GM23248 (cell line): ENCODE measurements around the gene SMTNL1. TPM values are rescaled to one million over a fixed set of nuclear protein-coding genes. Genes with fewer than 3 reads are reported as not detected.

ENCODE experiments used
- DNase-seq: peaks from one replicate; pipeline ENCODE4 v3.0.0-alpha.2; 2015
- H2AFZ ChIP-seq: fragments of 200-600 bp; sonication (generic); 2 replicates; pipeline ENCODE4 v1.6.1; 2016; ENCODE audit warnings: antibody characterized with exemption
- H3F3A ChIP-seq: fragments of 200-600 bp; sonication (generic); 2 replicates; pipeline ENCODE4 v1.6.1; 2016; ENCODE audit warnings: mild to moderate bottlenecking, antibody characterized with exemption, mixed run types; ENCODE audit not compliant: insufficient read depth
- H3K27ac ChIP-seq: fragments of 200-600 bp; sonication (generic); 2 replicates; pipeline ENCODE4 v1.5.1; 2016; ENCODE audit warnings: mild to moderate bottlenecking
- H3K27me3 ChIP-seq: fragments of 200-600 bp; sonication (generic); replicated peaks from 2 replicates; pipeline ENCODE4 v1.6.1; 2016; ENCODE audit warnings: mild to moderate bottlenecking; ENCODE audit not compliant: insufficient read depth
- H3K36me3 ChIP-seq: fragments of 200-600 bp; sonication (generic); 2 replicates; pipeline ENCODE4 v1.6.1; 2016; ENCODE audit warnings: low read depth, mild to moderate bottlenecking
- H3K4me1 ChIP-seq: fragments of 200-600 bp; sonication (generic); 2 replicates; pipeline ENCODE4 v1.6.1; 2016; ENCODE audit warnings: mild to moderate bottlenecking; ENCODE audit not compliant: insufficient read depth
- H3K4me2 ChIP-seq: fragments of 200-600 bp; sonication (generic); one replicate; pipeline ENCODE4 v1.6.1; 2016; ENCODE audit warnings: mild to moderate bottlenecking; ENCODE audit not compliant: unreplicated experiment
- H3K4me3 ChIP-seq: fragments of 200-600 bp; sonication (generic); 2 replicates; pipeline ENCODE4 v1.5.1; 2016; ENCODE audit warnings: mild to moderate bottlenecking
- H3K79me2 ChIP-seq: fragments of 200-600 bp; sonication (generic); 2 replicates; pipeline ENCODE4 v1.6.1; 2016; ENCODE audit warnings: mild to moderate bottlenecking; ENCODE audit not compliant: insufficient read depth
- H3K9ac ChIP-seq: fragments of 200-600 bp; sonication (generic); 2 replicates; pipeline ENCODE4 v1.6.1; 2016; ENCODE audit warnings: mild to moderate bottlenecking
- H3K9me2 ChIP-seq: fragments of 200-600 bp; sonication (generic); 2 replicates; pipeline ENCODE4 v1.6.1; 2016; ENCODE audit warnings: mixed run types, mild to moderate bottlenecking, moderate library complexity; ENCODE audit not compliant: insufficient read depth
- H3K9me3 ChIP-seq: fragments of 200-600 bp; sonication (generic); one replicate; pipeline ENCODE4 v1.6.1; 2017; ENCODE audit warnings: low read depth
- H4K20me1 ChIP-seq: fragments of 200-600 bp; sonication (generic); 2 replicates; pipeline ENCODE4 v1.6.0; 2016; ENCODE audit not compliant: insufficient read depth
- EZH2 ChIP-seq: fragments of 200-600 bp; sonication (generic); IDR thresholded peaks from 2 replicates; pipeline ENCODE4 v1.6.1; 2018; ENCODE audit warnings: antibody characterized with exemption, mild to moderate bottlenecking; ENCODE audit not compliant: insufficient read depth, poor library complexity, severe bottlenecking
- EZH2phosphoT487 ChIP-seq: fragments of 200-600 bp; sonication (generic); IDR thresholded peaks from 2 replicates; pipeline ENCODE4 v1.6.1; 2018; ENCODE audit warnings: antibody characterized with exemption, moderate library complexity, mild to moderate bottlenecking, low read depth; ENCODE audit not compliant: insufficient read depth
- WGBS, 2 experiments: methylation state at CpG; one replicate each; pipeline ENCODE4 v1.1.6; 2015 to 2017; ENCODE audit warnings: low lambda C conversion rate in 2 of 2, low coverage in 1 of 2; ENCODE audit errors: missing lambda C conversion rate in 2 of 2; 5-methylcytosine and 5-hydroxymethylcytosine counted together
- in situ Hi-C: fragments of 300-500 bp; cut with MboI; formaldehyde crosslinking; loops from 2 replicates; pipeline ENCODE4 v1.15.0; 2020
- polyA plus RNA-seq: library from polyadenylated mRNA; unstranded; fragments of >200 nt; fragmentation: Nextera tagmentation; extraction: Ambion mirVana; gene quantifications from 2 replicates; pipeline ENCODE4 v1.2.1, GENCODE V29; 2016
- total RNA-seq: library from RNA; depleted of rRNA; stranded (reverse); fragments of >200 nt; shearing (Covaris generic); gene quantifications from 2 replicates; pipeline ENCODE4 v1.2.3, GENCODE V29; 2014

Gene SMTNL1
- total and polyA plus RNA-seq, 2 experiments from 2014 or later = not detected

GRCh38 chr11:57499413-57499982 lies 37.9 kb upstream of the SMTNL1 start:
- Histone ChIP-seq H3K27me3 (no peaks in the 10 kb centered on the region), H3K9me3 (no peaks in the 10 kb centered on the region), H3K9me2 (no peaks in the 10 kb centered on the region), H2AFZ (peak overlapping the region; percentile 71), H3K9ac (peak overlapping the region; percentile 76), H4K20me1 (no peaks in the 10 kb centered on the region), H3F3A (no peaks in the 10 kb centered on the region), H3K4me2 (peak overlapping the region; percentile 71), H3K27ac (no peak overlapping the region), H3K36me3 (no peaks in the 10 kb centered on the region), H3K79me2 (no peaks in the 10 kb centered on the region), H3K4me3 (peak overlapping the region; percentile 58), H3K4me1 (no peaks in the 10 kb centered on the region)
- DNase-seq = peak; percentile 95
- in situ Hi-C loops = no loop called here
- WGBS, 2 experiments = 4 to 8% methylated on average over 23 to 34 of the region's 35 CpGs
- no peak for TF ChIP-seq EZH2
- TF ChIP-seq EZH2phosphoT487 = no peak

- no peaks in the 10 kb centered on the region for H3K9me3 ChIP-seq
- H3K4me3 ChIP-seq = peak overlapping the region; percentile 58
- H3K36me3 ChIP-seq = no peaks in the 10 kb centered on the region
- H3K27ac ChIP-seq = no peak overlapping the region
- peak overlapping the region; percentile 76 for H3K9ac ChIP-seq
- no peak for DNase-seq
- no peaks in the 10 kb centered on the region for H3K9me2 ChIP-seq
- no peaks in the 10 kb centered on the region for H4K20me1 ChIP-seq
- TF ChIP-seq EZH2phosphoT487 (no peak), EZH2 (no peak)
- no peaks in the 10 kb centered on the region for H3F3A ChIP-seq
- peak overlapping the region; percentile 71 for H3K4me2 ChIP-seq
- 57 to 60% methylated on average over 12 of the region's 12 CpGs for WGBS, 2 experiments
- in situ Hi-C loops = no loop called here
- peak overlapping the region; percentile 71 for H2AFZ ChIP-seq
- H3K79me2 ChIP-seq = no peaks in the 10 kb centered on the region
- H3K4me1 ChIP-seq = no peaks in the 10 kb centered on the region
- no peaks in the 10 kb centered on the region for H3K27me3 ChIP-seq
Measured at GRCh38 chr11:57499983-57500461, 37.4 kb upstream of the SMTNL1 start.

GRCh38 chr11:57500515-57500914 lies 36.9 kb upstream of the SMTNL1 start:
- no peak overlapping the region for H3K4me2 ChIP-seq
- no peaks in the 10 kb centered on the region for H3F3A ChIP-seq
- H3K36me3 ChIP-seq = no peaks in the 10 kb centered on the region
- H2AFZ ChIP-seq = no peak overlapping the region
- in situ Hi-C loops = no loop called here
- WGBS, 2 experiments = 69% methylated on average over 8 of the region's 8 CpGs
- H3K27me3 ChIP-seq = no peaks in the 10 kb centered on the region
- H3K9me2 ChIP-seq = no peaks in the 10 kb centered on the region
- no peaks in the 10 kb centered on the region for H3K79me2 ChIP-seq
- H3K27ac ChIP-seq = no peak overlapping the region
- no peak overlapping the region for H3K9ac ChIP-seq
- no peaks in the 10 kb centered on the region for H4K20me1 ChIP-seq
- H3K4me1 ChIP-seq = no peaks in the 10 kb centered on the region
- no peak overlapping the region for H3K4me3 ChIP-seq
- TF ChIP-seq EZH2 (no peak), EZH2phosphoT487 (no peak)
- DNase-seq = no peak
- H3K9me3 ChIP-seq = no peaks in the 10 kb centered on the region

GRCh38 chr11:57500926-57501325 lies 36.5 kb upstream of the SMTNL1 start:
- 87 to 94% methylated on average over 11 of the region's 15 CpGs for WGBS, 2 experiments
- no peak overlapping the region for H3K27ac ChIP-seq
- H2AFZ ChIP-seq = no peak overlapping the region
- TF ChIP-seq EZH2phosphoT487 (no peak), EZH2 (no peak)
- no peak overlapping the region for H3K4me3 ChIP-seq
- no peaks in the 10 kb centered on the region for H3K36me3 ChIP-seq
- no peaks in the 10 kb centered on the region for H3K9me3 ChIP-seq
- no peaks in the 10 kb centered on the region for H4K20me1 ChIP-seq
- no peaks in the 10 kb centered on the region for H3K27me3 ChIP-seq
- H3K79me2 ChIP-seq = no peaks in the 10 kb centered on the region
- H3K4me1 ChIP-seq = no peaks in the 10 kb centered on the region
- in situ Hi-C loops = no loop called here
- DNase-seq = no peak
- H3K9ac ChIP-seq = no peak overlapping the region
- H3K4me2 ChIP-seq = no peak overlapping the region
- H3F3A ChIP-seq = no peaks in the 10 kb centered on the region
- H3K9me2 ChIP-seq = no peaks in the 10 kb centered on the region

- 58 to 62% methylated on average over 4 of the region's 4 CpGs for WGBS, 2 experiments
- Histone ChIP-seq H3K27ac (no peak overlapping the region), H4K20me1 (no peaks in the 10 kb centered on the region), H3K4me2 (no peak overlapping the region), H2AFZ (no peak overlapping the region), H3K36me3 (no peaks in the 10 kb centered on the region), H3K79me2 (no peaks in the 10 kb centered on the region), H3F3A (no peaks in the 10 kb centered on the region), H3K9ac (no peak overlapping the region), H3K27me3 (no peaks in the 10 kb centered on the region), H3K9me3 (no peaks in the 10 kb centered on the region), H3K9me2 (no peaks in the 10 kb centered on the region), H3K4me1 (no peaks in the 10 kb centered on the region), H3K4me3 (no peak overlapping the region)
- in situ Hi-C loops = no loop called here
- TF ChIP-seq EZH2phosphoT487 (no peak), EZH2 (no peak)
- peak; percentile 35 for DNase-seq
Measured at GRCh38 chr11:57501953-57502352, 35.4 kb upstream of the SMTNL1 start.
